Measurements from ENCODE around the gene CDK19. TPM values are rescaled to one million over a fixed set of nuclear protein-coding genes. Genes with fewer than 3 reads are reported as not detected.

CDK19 gene
- polyA plus RNA-seq, 1 of the 3 experiments (the other 2 are of a cell fraction), result 6.5 TPM

GRCh38 chr6:110812719-110813118 lies 2.5 kb downstream of the CDK19 start:
- no peaks in the 10 kb centered on the region for H3K9me3 ChIP-seq
- no peaks in the 10 kb centered on the region for H3K9me2 ChIP-seq
- ChIA-PET POLR2A (no interaction called here), CTCF (interaction anchor here (0.6 to 1.0 kb wide), 2 partner anchors 130 to 194 kb away, joined by 3 read pairs; no protein-coding TSS in a partner anchor)
- WGBS (ENCODE audit: low lambda C conversion rate), result 96% methylated on average over 4 of the region's 4 CpGs
- no peak overlapping the region; a peak in 1 of 4 replicates for H3K4me3 ChIP-seq (ENCODE audit: low read depth in 2 of 2, low read length in 1 of 2)
- no peak for DNase-seq
- H3F3A ChIP-seq (replicated peaks; ENCODE audit: insufficient read depth), result no peaks in the 10 kb centered on the region
- no peak overlapping the region; the same call in 1 of the 2 replicates for H3K9ac ChIP-seq
- H3K27me3 ChIP-seq (ENCODE audit: insufficient read depth), result no peaks in the 10 kb centered on the region
- peaks cover 0 to 6% of the 10 kb centered on the region in 2 experiments; a peak in 3 of 4 replicates for H3K4me1 ChIP-seq (ENCODE audit: control insufficient read depth in 1 of 2, insufficient read depth in 2 of 2, low read depth in 1 of 2, low read length in 1 of 2)
- H3K79me2 ChIP-seq (ENCODE audit: insufficient read depth), result peaks cover 73% of the 10 kb centered on the region
- no peaks in the 10 kb centered on the region for H3K36me3 ChIP-seq (replicated peaks in 1 of 2; ENCODE audit: control insufficient read depth in 1 of 2, insufficient read depth in 2 of 2, low read length in 1 of 2)
- H3K4me2 ChIP-seq, result peak overlapping the region; percentile 88; the same call in 1 of the 2 replicates
- no peak overlapping the region for H3K27ac ChIP-seq (ENCODE audit: low read depth in 2 of 2, low read length in 1 of 2)
- no peak overlapping the region for H2AFZ ChIP-seq (ENCODE audit: low read depth)
- TF ChIP-seq EP300 (IDR thresholded peaks at IDR 0.05; ENCODE audit: borderline replicate concordance in 1 of 2, low read depth in 1 of 2, low read length in 1 of 2) (no peak), POLR2AphosphoS5 (IDR thresholded peaks at IDR 0.05; ENCODE audit: low read depth, low read length) (no peak), ELF1 (IDR thresholded peaks at IDR 0.05) (no peak), SMC3 (IDR thresholded peaks at IDR 0.05; ENCODE audit: low read depth, low read length) (no peak), USF2 (IDR thresholded peaks at IDR 0.05; ENCODE audit: borderline replicate concordance, low read depth, low read length) (no peak), REST (IDR thresholded peaks at IDR 0.05; ENCODE audit: low read depth, low read length) (no peak), MXI1 (IDR thresholded peaks at IDR 0.05; ENCODE audit: low read depth, low read length) (no peak), FOXJ3 (CRISPR knock-in tag; IDR thresholded peaks at IDR 0.05) (no peak)
- TF ChIP-seq, protein P1, sequence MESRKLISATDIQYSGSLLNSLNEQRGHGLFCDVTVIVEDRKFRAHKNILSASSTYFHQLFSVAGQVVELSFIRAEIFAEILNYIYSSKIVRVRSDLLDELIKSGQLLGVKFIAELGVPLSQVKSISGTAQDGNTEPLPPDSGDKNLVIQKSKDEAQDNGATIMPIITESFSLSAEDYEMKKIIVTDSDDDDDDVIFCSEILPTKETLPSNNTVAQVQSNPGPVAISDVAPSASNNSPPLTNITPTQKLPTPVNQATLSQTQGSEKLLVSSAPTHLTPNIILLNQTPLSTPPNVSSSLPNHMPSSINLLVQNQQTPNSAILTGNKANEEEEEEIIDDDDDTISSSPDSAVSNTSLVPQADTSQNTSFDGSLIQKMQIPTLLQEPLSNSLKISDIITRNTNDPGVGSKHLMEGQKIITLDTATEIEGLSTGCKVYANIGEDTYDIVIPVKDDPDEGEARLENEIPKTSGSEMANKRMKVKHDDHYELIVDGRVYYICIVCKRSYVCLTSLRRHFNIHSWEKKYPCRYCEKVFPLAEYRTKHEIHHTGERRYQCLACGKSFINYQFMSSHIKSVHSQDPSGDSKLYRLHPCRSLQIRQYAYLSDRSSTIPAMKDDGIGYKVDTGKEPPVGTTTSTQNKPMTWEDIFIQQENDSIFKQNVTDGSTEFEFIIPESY (IDR thresholded peaks at IDR 0.05; ENCODE audit: borderline replicate concordance, low read depth), result no peak
- H4K20me1 ChIP-seq (ENCODE audit: insufficient read depth), result peaks cover 22% of the 10 kb centered on the region; the same call in 1 of the 2 replicates

Data from SK-N-SH (cell line).